Dermis microvascular lymphatic vessel endothelial cell (primary cell): ENCODE measurements around the gene PTPRG. TPM values are rescaled to one million over a fixed set of nuclear protein-coding genes. Genes with fewer than 3 reads are reported as not detected.

Experiments
- DNase-seq, 2 donors: peaks; one replicate each; pipeline versions ENCODE4 v3.0.0 to v3.0.0-alpha.2; 2010; ENCODE audit warnings: low read depth in 2 of 2
- total RNA-seq: library from RNA; depleted of rRNA; stranded (reverse); fragments of >200 nt; gene quantifications from 2 replicates; pipeline ENCODE4 v1.2.1, GENCODE V29; 2014

The PTPRG gene
- total RNA-seq, 1 donor from 2014 or later, result 8.6 TPM

DNA sequence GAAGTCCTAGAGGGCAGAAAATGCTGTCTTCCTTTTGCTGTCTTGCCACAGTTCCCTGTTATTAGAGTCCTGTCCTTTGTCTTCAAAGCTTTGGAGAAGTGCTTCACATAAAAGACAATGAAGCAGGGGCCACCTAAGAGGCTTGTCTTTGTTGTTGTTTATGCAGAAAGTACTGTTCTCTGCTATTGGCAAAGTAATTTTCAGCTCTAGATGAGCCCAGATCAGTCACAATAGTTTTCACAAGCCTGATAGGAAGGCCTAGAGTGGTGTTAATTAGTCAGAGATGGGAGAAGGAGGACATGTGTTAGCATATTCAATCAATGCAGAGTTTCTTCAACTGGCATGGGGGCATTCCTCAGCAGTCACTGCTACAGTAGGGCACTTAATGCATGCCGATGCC is 300.0 kb downstream of the PTPRG start:
- no peak for DNase-seq

DNA sequence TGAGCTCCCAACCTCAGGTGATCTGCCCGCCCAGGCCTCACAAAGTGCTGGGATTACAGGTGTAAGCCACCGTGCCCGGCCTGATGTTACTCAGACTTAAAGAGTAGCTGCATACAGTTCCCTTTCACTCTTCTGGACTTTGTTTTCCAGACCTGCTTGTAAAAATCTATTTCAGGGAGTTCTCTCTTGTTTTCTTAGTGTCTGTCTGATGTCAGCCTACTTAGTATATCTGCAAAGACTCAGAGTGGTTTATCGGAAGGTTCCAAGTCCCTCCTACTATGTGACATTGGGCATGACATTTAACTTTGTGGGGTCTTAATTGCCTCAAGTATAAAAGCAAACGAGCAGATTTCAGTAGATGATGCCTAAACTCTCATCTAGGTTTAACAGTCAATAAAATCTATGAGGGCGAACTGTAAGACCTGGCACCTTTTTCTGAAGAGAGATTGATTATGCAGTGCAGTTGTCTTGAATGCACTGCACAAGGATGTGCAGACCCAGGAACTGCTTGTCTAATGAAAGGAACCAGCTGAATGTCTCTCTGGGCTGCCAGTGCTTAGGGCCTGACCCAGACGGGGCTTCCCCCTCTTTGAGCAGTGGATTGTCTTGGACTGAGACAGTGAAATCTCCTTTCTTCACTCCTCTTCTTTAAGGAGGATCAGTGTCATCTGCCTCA is 301.4 kb downstream of the PTPRG start:
- DNase-seq, result no peak

DNA sequence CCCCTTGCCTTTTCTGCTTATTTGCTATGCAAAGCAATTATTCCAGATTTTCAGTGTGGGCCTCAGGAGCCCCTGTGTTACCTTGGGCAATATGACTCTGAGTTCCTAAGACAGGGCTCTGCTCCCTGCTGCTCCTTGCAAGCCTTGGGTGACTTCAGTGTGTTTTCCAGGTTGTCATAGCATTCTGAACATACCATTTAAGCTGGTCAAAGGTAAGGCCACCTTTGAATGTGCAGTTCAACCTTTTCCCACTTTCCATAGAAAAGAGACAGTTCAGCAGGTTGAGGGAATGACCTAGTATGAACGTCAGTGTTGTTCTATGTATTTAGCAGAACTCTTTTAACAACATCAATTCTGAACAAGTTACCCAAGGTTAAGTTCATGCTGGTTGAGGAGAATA is 302.2 kb downstream of the PTPRG start:
- no peak for DNase-seq

DNA sequence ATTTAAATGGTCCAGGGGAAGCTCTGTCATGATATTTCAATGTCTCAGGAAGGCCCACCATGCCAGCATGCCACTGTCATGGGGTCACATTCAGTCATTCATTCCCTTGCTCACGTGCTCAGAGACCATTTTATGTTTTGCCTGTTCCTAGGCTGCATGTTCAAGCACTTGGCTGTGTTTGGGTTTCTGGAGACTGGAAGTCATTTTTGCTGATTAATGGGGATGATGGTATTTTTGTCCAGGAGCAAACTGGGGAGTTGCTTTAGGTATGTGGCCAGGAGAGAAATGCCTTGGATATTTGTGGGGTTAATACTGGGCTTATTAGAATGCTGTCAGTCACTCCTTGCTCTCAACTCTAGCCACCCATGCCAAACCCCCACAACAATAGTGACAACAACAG is 303.5 kb downstream of the PTPRG start:
- DNase-seq, result no peak

DNA sequence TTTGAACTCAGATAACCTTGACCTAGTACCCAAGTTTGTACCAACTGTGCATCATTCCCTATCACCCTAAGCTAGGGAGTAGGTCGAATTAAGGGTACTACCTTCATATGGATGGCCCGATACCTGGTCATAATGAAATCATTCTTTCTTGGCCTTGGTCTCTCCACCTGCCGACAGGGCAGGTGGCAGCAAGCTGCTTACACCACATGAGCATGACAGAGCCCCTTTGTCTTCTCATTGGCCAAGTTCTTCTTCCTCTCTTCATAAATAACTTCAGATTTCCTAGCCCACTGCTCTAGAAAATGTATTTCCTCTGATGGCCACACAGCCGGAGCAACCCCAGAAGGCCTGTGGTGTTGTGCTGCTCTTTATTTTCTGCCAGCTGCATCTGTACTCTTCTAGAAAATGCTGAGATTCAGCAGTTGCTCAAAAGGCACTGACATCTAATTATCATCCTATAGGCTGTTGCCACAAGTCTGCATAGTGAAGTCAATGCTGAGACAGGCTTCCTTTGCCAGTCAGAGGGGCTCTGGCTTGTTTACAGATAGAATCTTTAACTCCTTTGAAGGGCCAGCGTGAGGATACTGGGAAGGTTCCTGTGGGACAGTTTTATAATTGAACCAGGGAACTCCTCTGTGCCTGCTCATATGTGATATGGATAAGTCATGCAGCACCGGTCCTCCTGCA is 304.2 kb downstream of the PTPRG start:
- DNase-seq, result no peak

DNA sequence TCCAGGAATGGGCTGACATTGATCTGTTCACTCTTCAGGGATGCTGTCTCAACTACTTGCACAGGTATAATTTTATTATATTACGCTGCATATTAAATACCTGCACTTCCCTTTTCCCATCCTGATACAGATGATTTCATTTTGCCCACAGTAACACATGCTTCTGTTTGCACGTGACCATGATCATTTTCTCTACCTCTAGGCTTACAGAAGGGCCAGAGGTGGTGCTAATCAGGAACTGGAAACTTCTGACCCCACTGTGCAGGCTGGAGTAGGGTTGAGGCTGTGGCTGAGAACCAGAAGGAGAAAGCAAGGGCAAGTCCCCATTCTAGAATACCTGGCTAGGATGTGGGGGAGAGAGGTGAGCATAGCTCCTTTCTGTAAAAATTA is 304.8 kb downstream of the PTPRG start:
- no peak for DNase-seq

GRCh38 chr3:61866961-61867461 is 305.6 kb downstream of the PTPRG start:
- no peak for DNase-seq

DNA sequence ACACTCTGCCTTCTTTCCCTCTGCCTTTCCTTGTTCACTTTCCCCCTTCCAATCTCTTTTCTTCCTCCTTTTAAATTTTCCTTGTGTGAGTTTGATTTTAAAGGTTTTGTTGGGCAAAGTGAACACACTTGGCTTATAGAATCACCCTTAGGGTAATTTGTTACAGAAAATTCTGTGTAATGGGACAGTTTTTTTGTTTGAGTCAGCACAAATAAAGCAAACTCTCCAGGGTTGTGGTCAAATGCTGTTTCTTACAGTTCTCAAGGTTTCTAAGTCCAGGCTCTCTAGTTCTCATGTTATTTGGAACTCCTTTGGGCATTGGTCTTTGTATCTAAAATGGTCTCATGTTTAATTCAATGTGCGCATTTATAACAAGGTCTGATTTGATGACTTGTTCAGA is 307.1 kb downstream of the PTPRG start:
- no peak for DNase-seq

DNA sequence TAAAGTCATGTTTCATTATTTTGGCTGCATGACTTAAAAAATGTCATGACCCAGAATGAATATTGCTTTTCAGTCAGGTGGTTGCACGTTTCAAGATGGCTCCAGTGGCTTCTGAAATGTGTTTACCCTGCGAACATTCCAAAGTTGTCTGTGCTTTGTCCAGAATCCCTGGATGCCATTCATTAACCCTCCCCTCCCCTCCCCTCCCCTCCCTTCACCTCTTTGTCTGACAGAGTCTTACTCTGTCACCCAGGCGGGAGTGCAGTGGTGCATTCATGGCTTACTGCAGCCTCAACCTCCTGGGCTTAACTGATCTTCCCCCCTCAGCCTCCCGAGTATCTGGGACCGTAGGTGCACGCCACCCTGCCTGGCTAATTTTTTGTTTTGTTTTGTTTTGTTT is 308.0 kb downstream of the PTPRG start:
- no peak for DNase-seq

GRCh38 chr3:61871644-61872043 is 310.3 kb downstream of the PTPRG start:
- DNase-seq, result no peak

DNA sequence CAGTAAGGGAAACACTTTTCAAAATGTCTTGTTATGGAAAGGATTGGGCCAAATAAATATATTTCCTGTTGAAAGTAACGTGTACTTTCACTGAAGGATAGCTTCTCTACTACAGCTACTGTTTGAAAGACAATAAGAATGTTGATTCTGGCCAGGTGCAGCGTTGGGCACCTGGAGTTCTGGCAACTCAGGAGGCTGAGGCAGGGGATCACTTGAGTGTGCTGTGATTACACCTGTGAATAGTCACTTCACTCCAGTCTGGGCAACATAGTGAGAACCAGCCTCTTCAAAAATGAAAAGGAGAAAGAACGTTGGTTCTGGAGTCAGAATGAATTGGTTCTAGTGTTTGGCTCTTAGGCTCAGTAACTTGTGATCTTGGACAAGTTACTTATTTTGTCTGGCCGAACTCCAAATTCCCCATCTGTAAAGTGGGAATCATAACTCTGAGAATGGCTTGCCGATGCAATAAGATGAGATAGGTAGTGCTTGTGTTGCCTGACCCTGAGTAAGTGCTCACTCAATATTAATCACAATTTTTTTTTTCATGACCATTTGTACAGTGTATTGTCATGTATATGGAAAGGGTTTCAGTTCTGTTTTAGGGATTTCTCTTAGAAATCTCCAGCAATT is 310.8 kb downstream of the PTPRG start:
- DNase-seq, result no peak

GRCh38 chr3:61875046-61875844 is 313.9 kb downstream of the PTPRG start:
- peak in 1 of 2 donors; percentile 30 for DNase-seq

GRCh38 chr3:61875976-61876671 is 314.8 kb downstream of the PTPRG start:
- DNase-seq, result no peak

GRCh38 chr3:61876797-61877196 is 315.4 kb downstream of the PTPRG start:
- DNase-seq, result no peak

GRCh38 chr3:61877359-61878138 is 316.2 kb downstream of the PTPRG start:
- DNase-seq, result no peak

DNA sequence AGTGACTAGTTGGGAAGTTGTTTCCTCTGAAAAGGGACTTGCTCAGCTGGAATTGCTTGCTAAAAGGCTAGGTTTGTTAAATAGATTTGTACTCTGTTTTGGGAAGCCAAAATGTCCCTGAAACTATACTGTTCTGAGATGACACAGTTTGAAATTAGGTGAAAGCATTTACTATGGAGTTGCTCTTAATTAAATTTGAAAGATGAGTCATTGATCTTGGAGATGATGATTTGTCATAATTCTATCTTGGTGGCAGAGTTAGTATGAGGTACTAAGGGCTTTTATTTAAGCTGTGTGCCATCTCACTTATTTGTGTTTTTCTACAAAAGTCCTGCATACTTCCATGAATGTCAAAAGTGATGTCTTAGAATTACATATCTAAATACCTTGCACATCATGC is 320.9 kb downstream of the PTPRG start:
- DNase-seq, result no peak

DNA sequence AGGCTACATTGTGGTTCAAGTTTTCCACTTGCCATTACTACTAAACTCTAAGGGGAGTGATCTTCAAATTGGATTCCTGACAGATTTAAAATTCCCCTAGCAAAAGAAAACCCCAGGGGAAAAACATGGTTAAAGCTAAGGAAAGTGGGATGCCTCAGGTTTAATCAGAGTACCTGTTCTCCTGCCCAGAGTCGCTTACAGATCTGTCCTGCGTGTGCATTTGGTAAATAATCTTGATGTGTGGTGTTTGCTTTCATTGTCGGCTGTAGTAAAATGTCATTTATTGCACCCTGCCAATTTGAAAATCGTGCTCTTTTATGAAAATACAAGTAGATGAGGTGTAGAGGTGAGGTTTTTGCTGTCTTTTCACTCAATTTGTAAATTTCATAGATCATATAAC is 323.4 kb downstream of the PTPRG start:
- DNase-seq, result no peak

DNA sequence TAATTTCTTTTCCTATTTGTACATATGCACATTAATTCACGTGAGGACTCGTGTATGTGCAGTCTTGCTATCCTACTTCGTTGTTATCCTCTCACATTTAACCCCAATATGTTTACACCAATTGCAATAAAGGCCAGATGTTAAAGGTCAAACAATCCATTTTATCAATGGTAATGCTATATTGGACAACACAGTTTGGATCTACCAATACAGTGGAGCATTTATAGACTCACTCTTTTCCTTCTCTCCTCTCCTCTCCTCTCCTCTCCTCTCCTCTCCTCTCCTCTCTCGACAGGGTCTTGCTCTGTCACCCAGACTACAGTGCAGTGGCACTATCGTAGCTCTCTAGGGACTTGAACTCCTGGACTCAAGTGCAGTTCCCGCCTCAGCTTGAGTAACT is 324.0 kb downstream of the PTPRG start:
- DNase-seq, result no peak

DNA sequence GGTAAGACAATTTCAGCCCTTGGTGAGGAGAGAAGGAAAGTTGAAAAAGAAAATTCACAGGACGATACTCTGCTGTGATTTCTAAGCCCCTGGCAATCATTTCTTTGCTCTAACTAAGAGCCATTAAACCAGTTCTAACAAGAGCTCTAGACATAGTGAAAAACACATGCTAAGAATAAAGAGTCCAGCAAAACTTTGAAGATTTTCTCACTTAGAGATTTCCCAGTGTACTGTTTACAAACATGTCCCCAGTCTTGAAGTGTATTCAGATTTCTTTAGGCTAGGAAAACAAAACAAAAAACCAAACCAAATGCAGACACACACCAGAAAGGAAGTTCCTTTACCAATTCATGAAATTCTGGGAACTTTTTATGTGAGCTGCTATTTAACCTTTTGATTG is 325.8 kb downstream of the PTPRG start:
- no peak for DNase-seq

DNA sequence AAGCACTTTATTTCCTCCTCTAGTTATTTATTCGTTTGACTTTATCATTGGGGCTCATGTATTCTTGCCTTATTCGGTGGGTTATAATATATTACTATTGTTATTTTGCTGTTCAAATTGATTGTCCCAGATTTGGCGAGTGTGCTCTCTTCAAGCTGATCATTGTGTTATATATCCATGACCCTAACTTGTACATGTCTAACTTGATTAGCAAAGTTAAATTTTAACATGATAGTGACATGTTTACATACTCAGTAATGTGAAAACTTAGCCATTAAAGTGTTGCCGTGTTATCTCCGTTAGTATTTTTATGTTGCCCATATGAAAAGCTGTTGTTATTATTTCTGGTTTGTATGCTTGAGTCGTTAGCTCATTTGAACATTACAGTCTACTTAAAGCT is 327.9 kb downstream of the PTPRG start:
- no peak for DNase-seq

DNA sequence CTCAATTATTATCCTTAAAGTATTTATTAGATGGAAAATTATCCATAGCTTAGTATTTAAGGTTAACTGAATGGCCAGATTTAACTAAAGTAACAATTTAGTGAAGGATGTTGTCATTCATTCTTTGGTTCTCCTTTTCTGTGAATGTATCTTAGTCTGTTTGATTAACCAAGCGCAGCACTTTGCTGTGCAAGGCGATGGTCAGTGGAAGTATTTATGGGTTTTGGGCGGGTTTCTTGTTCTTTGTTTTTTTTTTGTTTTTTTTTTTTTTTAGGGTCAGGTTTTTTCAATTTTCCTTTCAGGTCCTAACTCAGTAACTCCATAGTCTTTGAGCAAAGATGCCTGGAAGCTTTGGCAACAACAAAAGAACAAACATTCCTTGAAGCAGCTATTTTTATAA is 328.8 kb downstream of the PTPRG start:
- no peak for DNase-seq
